HG02759 (cell line): ENCODE data around the gene KIAA1614.

Source experiments
- ATAC-seq: cut with Tn5 transposase; IDR thresholded peaks from one replicate; pipeline ENCODE4 v1.9.1; 2021; ENCODE audit warnings: mild to moderate bottlenecking, moderate library complexity; ENCODE audit not compliant: unreplicated experiment

KIAA1614 gene

GRCh38 chr1:180981596-180982387, 69.1 kb downstream of the KIAA1614 start:
- ATAC-seq = peak; percentile 82

GRCh38 chr1:180982422-180982821, 69.7 kb downstream of the KIAA1614 start:
- no peak for ATAC-seq

DNA sequence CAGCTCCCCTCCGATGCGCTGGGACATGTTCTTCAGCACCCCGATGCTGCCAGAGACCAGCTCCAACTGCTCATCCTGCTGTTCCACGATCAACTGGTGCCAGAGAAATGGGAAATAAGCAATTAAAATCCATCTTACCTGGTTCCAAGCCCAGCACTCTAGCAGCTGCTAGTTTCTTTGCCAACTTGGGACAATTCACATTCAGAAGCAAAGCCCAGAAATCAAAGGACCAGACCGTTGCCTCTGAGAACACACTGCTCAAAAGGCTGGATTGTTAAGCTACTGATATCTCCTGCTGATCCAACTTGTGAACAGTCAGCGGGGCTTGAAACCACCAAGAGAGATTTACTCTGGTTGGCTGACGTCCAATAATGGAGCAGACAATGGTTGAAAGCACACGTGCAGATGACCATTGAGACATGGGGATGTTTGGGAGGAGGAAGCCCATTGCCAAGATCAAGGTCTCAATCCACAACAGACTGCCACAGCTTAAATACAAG, 75.6 kb downstream of the KIAA1614 start:
- no peak for ATAC-seq

DNA sequence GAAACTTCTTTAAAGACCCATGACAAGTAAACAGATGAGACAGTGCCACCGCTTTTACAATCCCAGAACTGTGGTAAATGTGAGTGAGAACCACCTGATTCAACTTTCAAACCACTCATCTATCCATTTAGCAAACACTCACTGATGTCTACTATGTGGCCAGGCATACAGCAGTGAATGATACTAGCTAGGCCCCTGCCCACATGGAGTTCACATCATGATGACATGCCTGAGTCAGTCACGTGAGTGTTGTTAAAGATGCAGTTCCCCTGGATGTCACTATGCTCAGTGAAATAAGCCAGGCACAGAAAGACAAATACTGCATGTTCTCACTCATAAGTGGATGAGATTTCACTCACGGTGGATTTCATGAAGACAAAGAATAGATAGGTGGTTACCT, 81.6 kb downstream of the KIAA1614 start:
- no peak for ATAC-seq

GRCh38 chr1:180997843-180998504, 85.3 kb downstream of the KIAA1614 start:
- ATAC-seq = no peak
